H1 (cell line): ENCODE results near the gene TEF.

Experiments
- BACH1 ChIP-seq: IDR thresholded peaks from 2 replicates; pipeline ENCODE4 v1.6.1; 2012; ENCODE audit warnings: low read length, improper control_type of control experiment
- CEBPB ChIP-seq: IDR thresholded peaks from 2 replicates; pipeline ENCODE4 v1.6.1; 2012; ENCODE audit warnings: low read depth, low read length
- CREB1 ChIP-seq: IDR thresholded peaks from 2 replicates; pipeline ENCODE4 v1.6.1; 2012; ENCODE audit warnings: inconsistent platforms
- CTCF ChIP-seq, 3 experiments: IDR thresholded peaks; 1 replicate in 2 of 3; 2 replicates in 1 of 3; pipeline versions ENCODE4 v1.5.1 to v1.6.1; 2011; ENCODE audit warnings: low read length in 3 of 3, mild to moderate bottlenecking in 3 of 3, inconsistent platforms in 2 of 3, low read depth in 1 of 3, moderate library complexity in 1 of 3; ENCODE audit not compliant: insufficient read depth in 1 of 3; ENCODE audit errors: control extremely low read depth in 1 of 3
- EP300 ChIP-seq, 2 experiments: IDR thresholded peaks; 1 replicate in 1 of 2; 2 replicates in 1 of 2; pipeline ENCODE4 v1.6.1; 2011 to 2012; ENCODE audit warnings: low read depth in 2 of 2, low read length in 2 of 2, mild to moderate bottlenecking in 2 of 2, borderline replicate concordance in 1 of 2, inconsistent platforms in 1 of 2, moderate library complexity in 1 of 2

- no peak for TF ChIP-seq CTCF (IDR thresholded peaks at IDR 0.05; ENCODE audit: control extremely low read depth in 1 of 3, insufficient read depth in 1 of 3, low read depth in 1 of 3, low read length in 3 of 3)
- no peak for TF ChIP-seq CEBPB
- TF ChIP-seq CREB1, result no peak
- TF ChIP-seq EP300 (IDR thresholded peaks at IDR 0.05; ENCODE audit: borderline replicate concordance in 1 of 2, low read depth in 2 of 2, low read length in 2 of 2), result no peak
- TF ChIP-seq BACH1, result no peak
Observed at GRCh38 chr22:41408665-41409064, 26.9 kb downstream of the TEF start.
